NCI-H510A (cell line): ENCODE measurements around the gene CCIN.
"Not testable (repeated sequence)": the region's sequence is repeated elsewhere in the genome, so short reads cannot be mapped to it uniquely, and the experiment has no call there.

Experiments
- DNase-seq: peaks from one replicate; lab custom pipeline; 2025; lab: John Stamatoyannopoulos, UW

The CCIN gene

DNA sequence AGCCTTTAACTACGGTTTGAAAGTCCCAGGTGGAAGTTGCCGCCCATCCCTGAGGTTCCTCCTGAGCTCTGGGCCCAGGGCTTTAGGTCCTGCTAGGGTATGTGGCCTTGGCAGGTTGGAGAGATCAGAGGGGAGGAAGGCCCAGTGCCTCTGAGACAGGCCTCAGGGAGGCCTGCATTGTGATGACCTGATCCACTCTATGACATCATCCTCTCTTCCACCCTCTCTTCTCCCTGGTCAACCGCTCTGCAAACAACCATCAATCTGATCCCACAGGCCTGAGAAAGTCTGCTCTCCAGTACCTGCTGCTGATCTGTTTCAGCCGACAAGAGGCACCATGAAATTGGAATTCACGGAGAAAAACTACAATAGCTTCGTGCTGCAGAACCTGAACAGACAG is at the start of gene CCIN:
TSS of gene CCIN (plus strand) at position 223 of the 400 bp plus-strand sequence. CDS start at position 338, 115 bp downstream.
- no peak for DNase-seq

DNA sequence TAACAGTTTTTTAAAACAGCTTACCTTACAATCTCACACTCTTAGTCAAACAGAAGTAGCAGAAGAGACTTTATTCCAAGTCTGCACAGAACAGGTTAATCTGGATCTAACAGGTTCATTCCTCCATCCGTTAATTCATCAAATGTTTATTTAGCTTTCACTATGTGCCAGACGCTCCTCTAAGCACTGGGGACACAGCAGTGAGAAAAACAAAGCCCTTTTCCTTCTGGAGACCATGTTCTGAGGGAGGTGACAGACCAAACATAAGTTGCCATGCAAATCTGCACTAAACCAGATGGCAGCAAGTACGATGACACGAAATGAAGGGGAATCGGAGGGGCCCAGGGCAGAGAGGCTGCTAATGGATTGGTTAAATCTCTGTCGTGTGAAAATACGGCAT is 49.7 kb upstream of the CCIN start:
- no peak for DNase-seq

DNA sequence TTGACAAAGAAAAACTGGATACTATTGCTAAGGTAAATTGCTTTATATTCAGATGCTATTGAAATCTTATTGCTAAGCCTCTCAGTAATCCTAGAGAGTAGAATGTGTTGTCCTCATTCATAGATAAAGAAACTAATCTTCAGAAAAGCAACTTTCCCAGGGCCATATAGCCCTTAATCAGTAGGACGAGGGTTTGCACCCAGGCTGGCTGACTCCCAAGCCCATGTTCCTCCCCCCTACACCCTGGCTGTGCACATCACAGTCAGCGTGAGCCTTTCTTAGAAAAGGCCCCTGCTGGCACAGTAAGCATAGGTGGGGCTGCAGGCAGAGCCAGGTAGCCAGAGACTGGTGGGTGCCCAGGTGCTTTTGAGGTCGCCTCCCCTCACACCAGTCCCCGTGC is 48.5 kb upstream of the CCIN start:
- no peak for DNase-seq

DNA sequence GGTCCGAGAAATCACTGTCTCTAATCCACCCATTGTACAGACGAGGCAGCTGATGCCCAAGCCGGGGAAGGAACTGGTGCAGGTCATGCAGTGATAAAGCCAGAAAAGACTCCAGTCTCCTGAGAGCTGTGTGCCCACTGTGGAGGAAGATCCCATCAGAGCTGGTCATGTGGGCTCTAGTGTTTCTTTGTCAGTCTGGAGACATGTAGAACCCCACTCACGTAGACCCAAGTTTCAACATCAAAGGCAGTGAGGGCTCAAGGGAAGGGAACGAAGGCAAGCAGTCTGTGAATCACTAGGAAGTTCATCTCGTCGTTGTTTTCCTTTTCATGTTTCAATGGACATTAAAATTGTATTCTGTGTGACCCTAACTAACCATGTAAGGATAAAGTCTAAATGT is 47.2 kb upstream of the CCIN start:
- no peak for DNase-seq

DNA sequence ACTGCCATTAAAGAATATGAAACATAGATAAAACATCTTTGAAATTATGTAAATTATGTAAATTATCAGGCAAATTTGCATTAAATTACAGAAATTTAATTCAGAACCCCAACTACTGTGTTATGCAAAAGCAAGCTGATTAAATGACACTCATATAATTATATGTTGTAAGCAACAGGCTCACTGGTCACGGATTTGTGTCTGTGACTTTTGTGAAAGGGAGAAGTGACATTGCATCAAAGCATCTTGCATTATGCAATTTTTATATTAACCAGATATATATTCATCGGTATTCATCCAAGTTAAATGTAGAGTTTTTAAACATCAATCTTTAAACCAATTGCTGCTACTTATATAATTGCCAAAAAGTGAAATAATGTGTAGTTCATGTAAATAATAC is 45.7 kb upstream of the CCIN start:
- no peak for DNase-seq

DNA sequence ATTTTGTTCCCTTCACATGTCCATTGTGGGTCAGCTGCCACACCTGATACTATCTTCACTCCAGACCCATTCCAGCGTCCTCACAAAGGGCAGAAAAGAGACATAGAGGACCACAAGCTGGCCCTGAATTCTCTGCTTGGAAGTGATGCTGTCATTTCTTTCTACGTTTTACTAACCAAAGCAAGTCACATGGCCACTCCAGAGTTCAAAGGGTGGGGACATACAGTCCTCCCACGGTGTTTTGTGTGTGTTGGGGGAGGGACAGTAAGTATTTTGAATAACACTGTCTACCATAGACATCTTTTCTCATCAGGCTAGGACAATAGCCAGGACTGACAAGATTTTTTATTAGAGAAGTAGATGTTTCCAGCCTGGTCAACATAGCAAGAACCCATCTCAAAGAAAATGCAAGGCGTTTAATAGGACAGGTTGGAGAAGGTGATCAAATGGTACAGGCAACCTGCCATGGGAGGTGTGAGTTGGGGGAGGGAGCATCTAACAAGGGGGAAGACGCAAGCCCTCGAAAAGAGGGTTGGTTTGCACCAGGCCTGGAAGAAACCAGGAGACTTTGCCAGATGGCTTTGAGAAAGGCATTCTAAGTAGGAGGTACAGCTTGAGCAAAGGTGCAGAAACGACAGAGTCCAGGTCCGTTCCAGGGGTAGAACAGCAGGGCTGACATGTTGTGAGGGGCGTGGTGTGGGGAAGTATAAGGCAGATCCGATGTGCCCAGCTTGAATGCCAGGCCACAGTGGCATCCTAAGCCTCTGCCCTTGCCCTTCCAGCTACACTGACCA is 43.9 kb upstream of the CCIN start:
- DNase-seq, result no peak

DNA sequence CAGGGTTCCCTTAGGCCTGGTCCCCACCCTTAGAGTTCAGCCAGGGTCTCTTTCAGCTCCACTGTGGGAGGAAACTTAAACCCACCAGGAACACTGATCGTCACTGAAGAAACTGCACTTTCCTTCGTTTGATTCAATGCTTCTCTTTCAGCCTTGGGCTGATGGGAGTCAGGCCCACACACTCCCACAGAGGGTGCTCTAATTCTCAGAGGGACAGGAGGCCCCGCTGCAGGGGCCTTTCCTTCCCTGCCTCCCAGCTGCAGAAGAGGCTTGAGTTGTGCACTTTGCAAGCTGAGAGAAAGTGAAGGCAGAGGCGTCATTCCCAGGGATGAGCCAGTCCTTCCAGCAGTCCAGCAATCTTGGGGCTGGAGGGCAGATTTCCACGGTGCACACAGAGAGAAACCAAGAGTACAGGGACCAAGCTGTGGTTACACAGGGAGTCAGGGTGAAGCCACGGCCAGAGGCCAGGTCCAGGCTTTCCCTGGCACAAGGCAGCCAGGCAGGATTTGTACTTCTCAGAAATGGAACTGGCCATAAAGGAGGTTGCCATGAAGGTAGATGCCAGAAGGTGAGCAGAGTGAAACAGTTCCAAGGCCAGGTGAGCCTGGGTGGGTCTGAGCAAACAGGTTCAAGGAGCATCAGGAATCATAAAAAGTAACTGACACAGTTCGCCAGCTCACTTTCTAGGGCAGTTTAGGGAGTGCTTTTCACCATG is 43.0 kb upstream of the CCIN start:
- no peak for DNase-seq

DNA sequence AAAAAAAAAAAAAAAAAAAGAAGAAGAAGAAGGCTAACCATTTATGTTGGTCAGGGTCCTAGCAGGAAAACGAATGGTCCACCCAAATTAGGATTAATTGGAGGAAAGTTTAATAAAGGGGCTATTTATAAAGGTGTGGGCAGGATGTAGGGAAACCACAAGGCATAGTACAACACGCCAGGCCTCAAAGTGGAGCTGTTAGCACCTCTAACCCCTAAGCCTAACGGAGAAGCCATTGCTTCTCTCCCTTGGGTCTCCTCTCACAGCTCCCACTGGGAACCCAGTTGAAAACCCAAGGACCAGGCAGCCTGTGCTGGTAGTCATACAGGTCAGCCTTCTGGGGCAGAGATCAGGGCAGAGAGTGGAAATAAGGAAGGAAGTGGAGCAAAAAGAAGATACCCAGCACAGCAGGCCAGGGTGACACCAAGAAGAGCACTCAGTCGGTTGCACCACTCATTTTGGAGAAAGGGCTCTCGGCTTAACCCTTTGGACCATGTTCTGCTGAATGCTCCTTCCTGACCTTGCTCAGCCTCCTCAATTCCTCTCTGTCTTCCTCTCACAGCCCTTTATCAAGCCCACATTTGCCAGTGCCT is 41.4 kb upstream of the CCIN start:
- no peak for DNase-seq

DNA sequence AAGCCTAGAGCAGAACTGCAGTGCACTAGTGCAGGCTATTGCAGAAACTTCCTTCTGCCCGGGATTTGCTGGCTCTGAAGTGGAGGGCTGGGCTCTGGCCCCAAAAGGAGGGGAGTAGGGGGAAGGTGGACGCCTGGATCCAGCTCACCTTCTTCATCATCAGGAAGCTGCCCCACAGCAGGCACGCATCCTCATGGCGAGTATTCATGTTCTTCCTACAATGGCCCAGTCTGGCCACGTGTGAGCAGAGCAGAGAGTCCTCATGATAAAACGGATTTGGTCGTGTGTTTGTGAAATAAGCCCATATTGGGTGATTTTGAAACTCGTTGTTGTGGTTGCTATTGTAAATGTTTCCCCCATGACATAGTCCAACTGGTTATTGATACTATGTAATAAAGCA is 40.8 kb upstream of the CCIN start:
- DNase-seq, result no peak

DNA sequence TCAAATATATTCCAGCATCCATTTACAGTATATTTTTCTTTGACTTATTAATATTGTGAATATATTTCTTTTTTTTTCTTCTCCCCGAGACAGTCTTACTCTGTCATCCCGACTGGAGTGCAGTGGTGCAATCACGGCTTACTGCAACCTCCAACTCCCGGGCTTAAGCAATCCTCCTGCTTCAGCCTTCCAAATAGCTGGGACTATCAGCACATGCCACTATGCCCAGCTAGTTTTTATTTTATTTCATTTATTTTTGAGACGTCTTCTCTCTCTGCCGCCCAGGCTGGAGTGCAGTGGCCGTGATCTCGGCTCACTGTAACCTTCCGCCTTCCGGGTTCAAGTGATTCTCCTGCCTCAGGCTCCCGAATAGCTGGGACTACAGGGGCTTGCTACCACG is 40.0 kb upstream of the CCIN start:
- DNase-seq, result no peak

DNA sequence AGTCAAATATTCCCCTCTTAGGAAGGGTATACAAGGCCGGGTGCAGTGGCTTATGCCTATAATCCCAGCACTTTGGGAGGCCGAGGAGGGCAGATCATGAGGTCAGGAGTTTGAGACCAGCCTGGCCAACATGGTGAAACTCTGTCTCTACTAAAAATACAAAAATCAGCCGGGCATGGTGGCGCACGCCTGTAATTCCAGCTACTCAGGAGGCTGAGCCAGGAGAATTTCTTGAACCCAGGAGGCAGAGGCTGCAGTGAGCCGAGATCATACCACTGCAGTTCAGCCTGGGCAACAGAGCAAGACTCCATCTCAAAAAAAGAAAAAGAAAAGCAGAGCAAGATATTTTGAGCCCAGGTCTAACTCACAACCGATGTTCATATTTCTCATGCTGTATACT is 37.5 kb upstream of the CCIN start:
- not testable (repeated sequence) for DNase-seq

DNA sequence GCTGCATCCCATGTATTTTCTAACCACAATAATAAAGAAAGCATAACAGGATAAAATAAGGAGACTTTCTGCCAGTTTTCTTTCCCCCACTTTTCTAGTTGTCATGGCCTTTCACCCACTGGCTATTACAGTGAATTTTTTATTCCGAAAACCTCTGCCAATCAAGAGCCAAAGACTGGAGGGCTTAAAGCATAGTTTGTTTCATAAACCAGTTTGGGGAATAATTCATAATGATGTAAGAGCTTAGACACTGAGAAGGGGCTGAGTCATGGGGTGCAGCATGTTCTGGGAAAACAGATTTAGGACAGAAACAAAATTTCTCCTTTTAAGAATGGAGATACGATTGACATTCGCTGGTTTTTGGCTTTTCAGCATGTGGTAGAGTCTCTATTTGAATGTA is 37.1 kb upstream of the CCIN start:
- DNase-seq, result no peak

DNA sequence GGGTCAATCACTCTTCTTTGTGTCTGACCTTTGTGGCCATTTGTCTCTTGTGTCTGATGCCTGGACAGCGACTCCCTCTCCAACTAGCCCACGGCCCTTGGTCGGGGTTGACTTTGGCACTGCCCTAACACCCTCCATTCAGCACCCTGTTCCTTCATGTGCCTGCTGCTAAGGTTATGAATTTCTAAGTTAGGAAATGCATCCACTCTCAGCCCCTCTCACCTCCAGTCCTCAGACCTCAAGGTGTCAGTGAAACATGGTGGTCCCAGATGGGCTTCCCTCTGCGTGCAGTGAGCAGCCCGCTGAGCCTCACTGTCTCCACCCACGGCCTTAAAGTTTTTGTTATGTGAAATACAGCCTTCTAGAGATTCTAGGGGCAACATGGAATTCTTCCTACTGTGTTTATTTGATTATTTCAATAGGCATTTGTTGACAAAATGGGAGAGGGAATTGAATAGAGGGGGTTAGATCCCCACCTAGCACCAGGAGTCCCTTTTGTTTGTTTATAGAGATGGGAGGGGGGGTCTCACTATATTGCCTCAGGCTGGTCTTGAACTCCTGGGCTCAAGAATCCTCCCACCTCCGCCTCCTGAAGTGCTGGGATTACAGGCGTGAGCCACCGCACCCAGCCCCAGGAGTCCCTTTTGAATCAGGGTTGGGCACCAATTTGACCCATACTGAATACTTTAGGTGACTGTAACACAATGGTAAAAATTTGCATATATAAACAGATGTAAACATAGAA is 34.3 kb upstream of the CCIN start:
- no peak for DNase-seq

DNA sequence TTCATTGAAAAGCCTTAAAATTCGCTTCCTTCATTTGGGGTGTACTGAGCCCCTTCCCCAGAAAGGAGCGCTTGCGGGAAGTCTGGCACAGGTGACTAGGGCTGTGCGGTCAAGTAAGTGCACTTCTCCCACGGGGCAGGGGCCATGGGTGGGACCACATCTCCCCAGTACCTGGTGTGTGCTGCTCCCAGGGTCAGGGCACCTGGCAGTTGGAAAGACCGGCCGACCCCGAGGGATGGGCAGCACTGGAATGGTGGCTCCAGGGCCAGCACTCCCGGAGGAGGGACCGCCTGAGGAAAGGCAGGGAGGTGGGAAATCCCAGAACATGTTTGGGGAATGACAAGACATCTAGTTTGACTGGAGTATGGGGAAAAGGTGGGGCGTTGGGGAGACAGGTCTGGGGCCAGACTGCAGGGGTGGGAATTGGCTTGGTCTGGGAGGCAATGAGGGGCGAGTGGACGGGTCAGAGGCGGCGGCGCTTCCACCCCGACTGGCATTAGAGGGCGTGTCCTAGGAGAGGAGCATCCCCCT is 33.4 kb upstream of the CCIN start:
- no peak for DNase-seq

DNA sequence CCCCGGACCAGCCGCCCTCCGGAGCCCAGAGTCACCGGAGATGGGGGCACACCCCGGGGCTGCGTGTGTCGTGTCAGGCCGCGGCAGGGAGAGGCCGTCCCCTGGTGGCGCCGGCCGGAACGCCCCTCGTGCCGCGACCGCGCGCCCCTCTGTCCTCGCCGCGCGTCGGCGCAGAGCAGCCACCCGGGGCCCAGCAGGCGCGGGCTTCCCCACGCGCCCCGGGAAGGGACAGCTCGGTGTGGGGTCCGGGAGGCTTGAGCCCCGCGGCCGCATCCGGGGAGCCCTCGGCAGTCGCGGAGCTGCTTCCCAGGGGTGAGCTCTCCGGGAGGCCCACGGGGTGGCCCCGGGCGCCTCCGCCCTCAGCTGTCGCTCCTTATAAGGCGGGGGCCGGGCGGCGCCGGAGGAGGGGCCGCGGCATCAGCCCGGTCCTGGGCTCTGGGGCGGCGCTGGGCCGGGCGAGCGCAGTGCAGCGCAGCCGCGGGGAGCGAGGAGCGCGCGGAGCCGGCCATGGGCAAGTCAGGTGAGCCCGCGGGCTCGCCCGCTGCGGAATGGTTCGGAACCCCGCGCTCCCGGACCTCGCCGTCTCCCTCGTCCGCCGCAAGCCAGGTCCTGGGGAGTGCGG is 32.8 kb upstream of the CCIN start, which contains the start of gene GLIPR2:
TSS of gene GLIPR2 (plus strand) at position 462 of the 622 bp plus-strand sequence. CDS start at position 508, 46 bp downstream.
- peak; percentile 16 for DNase-seq

DNA sequence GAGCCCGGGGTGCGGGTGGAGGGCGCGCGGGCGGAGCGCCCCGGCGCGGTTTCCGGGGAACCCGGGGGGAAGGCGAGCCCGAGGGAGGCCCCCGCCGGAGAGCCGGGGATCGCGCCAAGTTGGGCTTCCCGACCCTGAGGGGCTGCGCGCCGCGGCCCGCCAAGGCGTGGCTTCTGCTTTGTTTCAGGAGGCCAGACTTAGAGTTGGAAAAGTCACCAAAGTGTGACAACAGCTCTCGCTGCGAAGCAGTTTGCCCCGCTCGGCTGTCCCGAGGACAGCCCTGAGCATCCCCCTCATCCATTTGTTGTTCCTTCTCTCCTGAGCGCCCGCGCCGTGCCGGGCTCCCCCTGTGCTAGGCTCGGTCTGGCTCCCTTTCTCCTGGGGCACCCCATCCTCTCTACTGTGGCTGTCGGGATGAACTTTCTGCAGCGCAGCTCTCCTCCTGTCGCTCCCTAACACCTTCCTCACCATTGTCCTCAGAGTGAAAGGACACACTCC is 32.2 kb upstream of the CCIN start:
- DNase-seq, result no peak

DNA sequence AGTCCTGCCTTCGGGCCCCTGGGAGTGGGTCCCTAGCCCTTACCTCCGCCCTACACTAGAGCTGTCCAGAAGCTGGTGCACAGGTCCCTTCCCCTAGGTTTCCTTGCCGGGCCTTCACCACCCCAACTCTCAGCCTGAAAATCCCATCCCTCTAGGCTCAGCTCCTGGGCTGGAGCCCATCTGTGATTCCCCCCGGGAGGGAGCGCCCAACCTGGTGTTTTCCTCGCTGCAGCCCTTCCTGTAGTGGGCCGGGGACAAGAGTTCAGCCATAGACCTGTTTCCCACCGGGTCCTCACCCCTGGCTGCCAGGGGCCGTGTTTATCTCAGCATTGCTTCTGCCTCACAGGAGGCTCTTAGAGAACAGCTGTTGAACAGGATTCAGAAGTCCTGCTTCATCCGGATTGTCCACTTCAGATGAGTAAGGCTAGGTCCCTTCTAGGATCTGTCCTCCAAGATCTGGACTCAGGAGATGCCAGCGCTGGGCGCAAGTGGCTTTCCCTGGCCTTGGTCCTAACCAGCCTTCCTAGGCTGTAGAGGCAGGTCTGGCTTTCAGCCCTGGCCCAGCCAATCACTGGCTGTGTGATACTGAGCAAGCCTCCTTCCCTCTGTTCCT is 31.7 kb upstream of the CCIN start:
- DNase-seq, result no peak

DNA sequence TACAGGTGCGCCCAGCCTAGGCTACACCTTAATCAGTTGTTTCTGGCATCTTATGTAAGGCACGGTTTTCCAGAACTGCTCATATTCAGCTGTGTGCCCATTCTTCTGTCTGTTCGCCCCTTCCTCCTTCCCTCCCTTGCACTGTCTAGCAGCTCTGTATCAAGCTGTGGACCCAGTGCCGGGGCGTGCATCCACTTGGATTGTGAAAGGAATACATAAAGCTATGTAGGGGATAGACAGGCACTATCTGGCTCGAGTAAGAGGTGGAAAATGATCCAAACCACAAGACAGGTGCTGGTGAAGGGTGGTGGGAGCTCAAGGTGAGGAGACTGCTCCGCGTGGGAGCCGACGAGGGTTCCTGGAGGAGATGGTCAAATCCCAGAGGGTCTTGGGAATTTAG is 30.7 kb upstream of the CCIN start:
- no peak for DNase-seq

DNA sequence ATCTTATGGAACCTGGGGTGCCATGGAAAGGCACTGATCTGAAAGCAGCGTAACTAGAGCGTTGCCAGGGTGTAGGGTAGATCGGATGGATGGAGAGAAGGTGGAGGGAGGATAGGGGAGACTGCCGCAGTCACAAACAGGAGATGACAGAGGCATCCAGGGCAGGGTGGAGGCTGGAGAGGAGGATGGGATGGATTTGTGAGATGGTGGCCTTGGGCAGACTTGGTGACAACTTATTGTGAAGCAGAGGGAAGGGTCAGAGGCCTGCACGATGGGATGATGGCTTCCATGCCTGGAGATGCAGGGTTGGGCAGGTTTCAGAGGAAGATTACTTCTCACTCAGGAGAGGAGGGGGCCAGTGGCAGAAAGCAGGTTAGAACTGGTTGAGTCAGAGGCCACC is 30.3 kb upstream of the CCIN start:
- DNase-seq, result no peak

DNA sequence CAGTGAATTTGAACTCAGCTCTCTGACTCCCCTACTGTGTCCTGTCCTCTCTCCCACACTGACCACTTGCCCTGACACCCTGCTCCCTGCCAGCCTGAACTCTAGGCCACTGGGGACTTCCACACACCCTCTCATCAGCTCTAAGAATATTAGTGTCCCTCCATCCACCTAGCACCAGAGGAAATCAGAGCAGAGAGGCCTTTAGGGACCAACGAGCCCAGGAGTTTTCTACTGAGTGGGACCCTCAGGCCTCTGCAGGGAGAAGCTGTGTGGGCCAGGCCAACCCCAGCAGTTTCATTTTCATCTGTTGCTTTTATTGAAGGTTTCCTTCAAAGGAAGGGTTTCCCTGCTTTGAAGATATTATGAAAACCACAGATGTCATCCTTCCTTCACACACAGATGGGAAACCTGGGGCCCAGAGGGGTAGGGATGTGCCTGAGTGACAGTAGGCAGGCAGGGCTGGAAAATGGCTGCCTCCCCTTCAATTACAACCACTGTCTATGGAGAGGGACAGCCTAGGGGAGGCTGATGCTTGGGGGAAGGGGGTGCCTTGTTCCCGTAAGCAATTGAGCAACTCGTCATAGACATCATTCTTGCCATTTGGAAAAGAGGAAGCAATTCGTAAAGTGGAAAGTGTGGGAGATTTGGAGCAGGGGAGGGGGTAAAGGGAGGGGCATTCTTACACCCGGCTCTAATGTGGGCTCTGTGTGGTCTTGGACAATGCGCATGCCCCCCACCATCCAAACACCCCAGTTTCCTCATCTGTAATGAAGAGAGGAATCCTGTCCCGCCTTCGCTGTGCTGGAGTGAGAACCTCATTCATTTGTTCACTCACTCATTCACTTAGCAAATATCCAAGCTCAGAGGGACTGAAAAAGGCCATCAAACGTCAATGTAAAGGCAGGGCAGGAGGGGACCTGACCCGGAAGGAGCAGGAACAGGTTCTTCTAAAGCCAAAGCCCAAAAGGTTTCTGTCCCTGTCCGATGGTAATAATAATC is 28.8 kb upstream of the CCIN start:
- no peak for DNase-seq
